HepG2 (cell line): ENCODE results near the gene SLC6A8. TPM values are rescaled to one million over a fixed set of nuclear protein-coding genes. Genes with fewer than 3 reads are reported as not detected.
A peak's percentile ranks its signal among the peaks of the same experiment; 100 is the strongest.

ENCODE experiments used
- AHR ChIP-seq: IDR thresholded peaks from 2 replicates; pipeline ENCODE4 v1.6.1; 2018; ENCODE audit warnings: missing genetic modification reagents, missing compliant biosample characterization
- FOXA3 ChIP-seq: IDR thresholded peaks from 2 replicates; pipeline ENCODE4 v1.6.1; 2016; ENCODE audit warnings: missing genetic modification reagents, missing compliant biosample characterization
- GABPA ChIP-seq, 2 experiments: IDR thresholded peaks; 2 replicates each; pipeline ENCODE4 v1.6.1; 2011 to 2016; ENCODE audit warnings: low read depth in 2 of 2, low read length in 1 of 2, missing biosample characterization in 1 of 2, missing genetic modification characterization in 1 of 2
- GTF2F1 ChIP-seq: fragments of 150-350 bp; IDR thresholded peaks from 2 replicates; pipeline ENCODE4 v1.6.1; 2014; ENCODE audit warnings: low read length
- ISL2 ChIP-seq: sonication (generic); formaldehyde crosslinking; IDR thresholded peaks from 2 replicates; pipeline ENCODE4 v1.5.0; 2020; ENCODE audit warnings: missing genetic modification reagents
- JUND ChIP-seq: sonication (generic); formaldehyde crosslinking; IDR thresholded peaks from 2 replicates; pipeline ENCODE4 v1.8.0; 2022; ENCODE audit warnings: mild to moderate bottlenecking, missing genetic modification reagents
- POLR2A ChIP-seq, 2 experiments: IDR thresholded peaks; 2 replicates each; pipeline ENCODE4 v1.6.1; 2011; ENCODE audit warnings: low read depth in 2 of 2, low read length in 2 of 2, mild to moderate bottlenecking in 1 of 2, moderate library complexity in 1 of 2; ENCODE audit not compliant: insufficient read depth in 1 of 2
- PTBP1 ChIP-seq: fragments of 200-400 bp; formaldehyde crosslinking; IDR thresholded peaks from 2 replicates; pipeline ENCODE4 v1.6.1; 2018; ENCODE audit warnings: low read length, low read depth; ENCODE audit not compliant: poor library complexity, severe bottlenecking
- RXRA ChIP-seq: sonication (generic); formaldehyde crosslinking; IDR thresholded peaks from 2 replicates; pipeline ENCODE4 v1.5.1; 2020; ENCODE audit warnings: missing genetic modification reagents
- XRCC5 ChIP-seq: fragments of 200-400 bp; formaldehyde crosslinking; optimal IDR thresholded peaks from 2 replicates; pipeline ENCODE3; 2017; ENCODE audit warnings: mild to moderate bottlenecking, low read length
- YEATS2 ChIP-seq: sonication (generic); formaldehyde crosslinking; IDR thresholded peaks from 2 replicates; pipeline ENCODE4 v1.4.0; 2020; ENCODE audit warnings: missing genetic modification reagents, borderline replicate concordance
- ZNF644 ChIP-seq: IDR thresholded peaks from 2 replicates; pipeline ENCODE4 v1.6.1; 2016; ENCODE audit warnings: low read depth
- ZNF850 ChIP-seq: sonication (generic); formaldehyde crosslinking; conservative IDR thresholded peaks from 2 replicates; pipeline ENCODE4 v1.9.0; 2021; ENCODE audit warnings: mild to moderate bottlenecking, missing genetic modification reagents
- polyA plus RNA-seq, 8 experiments: library from polyadenylated mRNA; depleted of rRNA in 3 of 8; stranded (reverse) in 7 of 8; unstranded in 1 of 8; fragments of >200 nt; fragmentation: Illumina TruSeq in 4 of 8; extraction: Trizol in 4 of 8; gene quantifications; 2 replicates each; pipeline versions ENCODE4 v1.2.1 to v1.2.3, GENCODE V29; 2011 to 2016; ENCODE audit warnings: low read depth in 4 of 8, missing spikeins in 1 of 8, mixed read lengths in 1 of 8; ENCODE audit not compliant: insufficient read depth in 1 of 8
- total RNA-seq, 5 experiments: library from RNA; depleted of rRNA; stranded (reverse); fragments of >200 nt; fragmentation: Illumina TruSeq; extraction: Trizol; gene quantifications; 2 replicates each; pipeline ENCODE4 v1.2.3, GENCODE V29; 2016; ENCODE audit warnings: low read depth in 1 of 5
- TF ChIP-seq, protein P1 (sequence below): sonication (generic); formaldehyde crosslinking; IDR thresholded peaks from 2 replicates; pipeline ENCODE4 v1.5.0; 2020; ENCODE audit warnings: mild to moderate bottlenecking, missing genetic modification reagents
- TF ChIP-seq, protein P2 (sequence below): IDR thresholded peaks from 2 replicates; pipeline ENCODE4 v1.6.1; 2016; ENCODE audit warnings: missing compliant biosample characterization, missing genetic modification reagents, borderline replicate concordance
- TF ChIP-seq, protein P3 (sequence below): sonication (generic); formaldehyde crosslinking; IDR thresholded peaks from 2 replicates; pipeline ENCODE4 v1.5.0; 2020; ENCODE audit warnings: mild to moderate bottlenecking, missing genetic modification reagents, moderate library complexity
- TF ChIP-seq, protein P4 (sequence below): IDR thresholded peaks from 2 replicates; pipeline ENCODE4 v1.6.1; 2012; ENCODE audit warnings: inconsistent platforms
- TF ChIP-seq, protein P5 (sequence below): sonication (generic); formaldehyde crosslinking; IDR thresholded peaks from 2 replicates; pipeline ENCODE4 v1.4.0; 2020; ENCODE audit warnings: missing genetic modification reagents, mild to moderate bottlenecking, borderline replicate concordance
- TF ChIP-seq, protein P6 (sequence below): sonication (generic); formaldehyde crosslinking; IDR thresholded peaks from 2 replicates; pipeline ENCODE4 v1.8.1; 2022; ENCODE audit warnings: low read depth, mild to moderate bottlenecking, missing genetic modification reagents

Gene SLC6A8
- total and polyA plus RNA-seq, 2 of the 13 experiments (the other 11 are each of a cell fraction or from before 2014, with no cell fraction given): 13.9 to 176 TPM

DNA sequence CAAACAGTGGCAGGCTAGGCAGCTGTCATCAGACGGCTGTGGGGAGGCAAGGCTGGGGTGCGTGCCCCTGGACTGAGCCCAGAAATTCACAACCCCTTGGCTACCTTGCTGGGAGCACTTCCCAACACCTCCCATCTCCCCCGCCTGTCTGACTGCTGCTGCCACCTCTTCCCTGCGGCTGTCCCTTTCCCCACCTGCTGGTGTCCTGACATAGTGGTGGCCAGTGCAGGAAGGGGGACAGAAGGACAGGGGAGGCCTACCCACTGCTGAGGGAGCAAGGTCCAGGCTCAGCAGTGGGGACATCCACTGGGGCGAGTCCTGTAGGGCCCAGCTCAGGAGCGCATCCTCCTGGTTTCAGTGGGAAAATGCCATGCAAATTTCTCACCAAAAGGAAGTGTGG lies 40.4 kb downstream of the SLC6A8 start (continued):
- TF ChIP-seq, protein P1, sequence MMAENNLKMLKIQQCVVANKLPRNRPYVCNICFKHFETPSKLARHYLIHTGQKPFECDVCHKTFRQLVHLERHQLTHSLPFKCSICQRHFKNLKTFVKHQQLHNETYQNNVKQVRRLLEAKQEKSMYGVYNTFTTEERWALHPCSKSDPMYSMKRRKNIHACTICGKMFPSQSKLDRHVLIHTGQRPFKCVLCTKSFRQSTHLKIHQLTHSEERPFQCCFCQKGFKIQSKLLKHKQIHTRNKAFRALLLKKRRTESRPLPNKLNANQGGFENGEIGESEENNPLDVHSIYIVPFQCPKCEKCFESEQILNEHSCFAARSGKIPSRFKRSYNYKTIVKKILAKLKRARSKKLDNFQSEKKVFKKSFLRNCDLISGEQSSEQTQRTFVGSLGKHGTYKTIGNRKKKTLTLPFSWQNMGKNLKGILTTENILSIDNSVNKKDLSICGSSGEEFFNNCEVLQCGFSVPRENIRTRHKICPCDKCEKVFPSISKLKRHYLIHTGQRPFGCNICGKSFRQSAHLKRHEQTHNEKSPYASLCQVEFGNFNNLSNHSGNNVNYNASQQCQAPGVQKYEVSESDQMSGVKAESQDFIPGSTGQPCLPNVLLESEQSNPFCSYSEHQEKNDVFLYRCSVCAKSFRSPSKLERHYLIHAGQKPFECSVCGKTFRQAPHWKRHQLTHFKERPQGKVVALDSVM: no peak
- TF ChIP-seq, protein P2, sequence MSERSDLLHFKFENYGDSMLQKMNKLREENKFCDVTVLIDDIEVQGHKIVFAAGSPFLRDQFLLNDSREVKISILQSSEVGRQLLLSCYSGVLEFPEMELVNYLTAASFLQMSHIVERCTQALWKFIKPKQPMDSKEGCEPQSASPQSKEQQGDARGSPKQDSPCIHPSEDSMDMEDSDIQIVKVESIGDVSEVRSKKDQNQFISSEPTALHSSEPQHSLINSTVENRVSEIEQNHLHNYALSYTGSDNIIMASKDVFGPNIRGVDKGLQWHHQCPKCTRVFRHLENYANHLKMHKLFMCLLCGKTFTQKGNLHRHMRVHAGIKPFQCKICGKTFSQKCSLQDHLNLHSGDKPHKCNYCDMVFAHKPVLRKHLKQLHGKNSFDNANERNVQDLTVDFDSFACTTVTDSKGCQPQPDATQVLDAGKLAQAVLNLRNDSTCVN (CRISPR knock-in tag): no peak
- TF ChIP-seq, protein P3, sequence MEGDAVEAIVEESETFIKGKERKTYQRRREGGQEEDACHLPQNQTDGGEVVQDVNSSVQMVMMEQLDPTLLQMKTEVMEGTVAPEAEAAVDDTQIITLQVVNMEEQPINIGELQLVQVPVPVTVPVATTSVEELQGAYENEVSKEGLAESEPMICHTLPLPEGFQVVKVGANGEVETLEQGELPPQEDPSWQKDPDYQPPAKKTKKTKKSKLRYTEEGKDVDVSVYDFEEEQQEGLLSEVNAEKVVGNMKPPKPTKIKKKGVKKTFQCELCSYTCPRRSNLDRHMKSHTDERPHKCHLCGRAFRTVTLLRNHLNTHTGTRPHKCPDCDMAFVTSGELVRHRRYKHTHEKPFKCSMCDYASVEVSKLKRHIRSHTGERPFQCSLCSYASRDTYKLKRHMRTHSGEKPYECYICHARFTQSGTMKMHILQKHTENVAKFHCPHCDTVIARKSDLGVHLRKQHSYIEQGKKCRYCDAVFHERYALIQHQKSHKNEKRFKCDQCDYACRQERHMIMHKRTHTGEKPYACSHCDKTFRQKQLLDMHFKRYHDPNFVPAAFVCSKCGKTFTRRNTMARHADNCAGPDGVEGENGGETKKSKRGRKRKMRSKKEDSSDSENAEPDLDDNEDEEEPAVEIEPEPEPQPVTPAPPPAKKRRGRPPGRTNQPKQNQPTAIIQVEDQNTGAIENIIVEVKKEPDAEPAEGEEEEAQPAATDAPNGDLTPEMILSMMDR (CRISPR knock-in tag): peak; percentile 50
- no peak for TF ChIP-seq ZNF850 (CRISPR knock-in tag)
- no peak for TF ChIP-seq GTF2F1
- TF ChIP-seq ZNF644 (CRISPR knock-in tag): no peak
- no peak for TF ChIP-seq PTBP1
- no peak for TF ChIP-seq AHR (CRISPR knock-in tag)
- TF ChIP-seq, protein P4, sequence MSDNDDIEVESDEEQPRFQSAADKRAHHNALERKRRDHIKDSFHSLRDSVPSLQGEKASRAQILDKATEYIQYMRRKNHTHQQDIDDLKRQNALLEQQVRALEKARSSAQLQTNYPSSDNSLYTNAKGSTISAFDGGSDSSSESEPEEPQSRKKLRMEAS: no peak
- TF ChIP-seq, protein P5, sequence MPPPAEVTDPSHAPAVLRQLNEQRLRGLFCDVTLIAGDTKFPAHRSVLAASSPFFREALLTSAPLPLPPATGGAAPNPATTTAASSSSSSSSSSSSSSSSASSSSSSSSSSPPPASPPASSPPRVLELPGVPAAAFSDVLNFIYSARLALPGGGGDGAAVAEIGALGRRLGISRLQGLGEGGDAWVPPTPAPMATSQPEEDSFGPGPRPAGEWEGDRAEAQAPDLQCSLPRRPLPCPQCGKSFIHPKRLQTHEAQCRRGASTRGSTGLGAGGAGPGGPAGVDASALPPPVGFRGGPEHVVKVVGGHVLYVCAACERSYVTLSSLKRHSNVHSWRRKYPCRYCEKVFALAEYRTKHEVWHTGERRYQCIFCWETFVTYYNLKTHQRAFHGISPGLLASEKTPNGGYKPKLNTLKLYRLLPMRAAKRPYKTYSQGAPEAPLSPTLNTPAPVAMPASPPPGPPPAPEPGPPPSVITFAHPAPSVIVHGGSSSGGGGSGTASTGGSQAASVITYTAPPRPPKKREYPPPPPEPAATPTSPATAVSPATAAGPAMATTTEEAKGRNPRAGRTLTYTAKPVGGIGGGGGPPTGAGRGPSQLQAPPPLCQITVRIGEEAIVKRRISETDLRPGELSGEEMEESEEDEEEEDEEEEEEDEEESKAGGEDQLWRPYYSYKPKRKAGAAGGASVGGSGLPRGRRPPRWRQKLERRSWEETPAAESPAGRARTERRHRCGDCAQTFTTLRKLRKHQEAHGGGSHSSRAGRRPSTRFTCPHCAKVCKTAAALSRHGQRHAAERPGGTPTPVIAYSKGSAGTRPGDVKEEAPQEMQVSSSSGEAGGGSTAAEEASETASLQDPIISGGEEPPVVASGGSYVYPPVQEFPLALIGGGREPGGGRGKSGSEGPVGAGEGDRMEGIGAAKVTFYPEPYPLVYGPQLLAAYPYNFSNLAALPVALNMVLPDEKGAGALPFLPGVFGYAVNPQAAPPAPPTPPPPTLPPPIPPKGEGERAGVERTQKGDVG (CRISPR knock-in tag): no peak
- no peak for TF ChIP-seq GABPA (IDR thresholded peaks at IDR 0.05; ENCODE audit: low read depth, low read length)
- TF ChIP-seq GABPA (CRISPR knock-in tag; IDR thresholded peaks at IDR 0.05; ENCODE audit: low read depth): no peak
- 0 out of 4 replicates have a peak, but pooled peaks of 1 of the 2 experiments have one; percentile 19 for TF ChIP-seq POLR2A (IDR thresholded peaks at IDR 0.05; ENCODE audit: insufficient read depth in 1 of 2, low read depth in 2 of 2, low read length in 2 of 2)
- TF ChIP-seq, protein P6, sequence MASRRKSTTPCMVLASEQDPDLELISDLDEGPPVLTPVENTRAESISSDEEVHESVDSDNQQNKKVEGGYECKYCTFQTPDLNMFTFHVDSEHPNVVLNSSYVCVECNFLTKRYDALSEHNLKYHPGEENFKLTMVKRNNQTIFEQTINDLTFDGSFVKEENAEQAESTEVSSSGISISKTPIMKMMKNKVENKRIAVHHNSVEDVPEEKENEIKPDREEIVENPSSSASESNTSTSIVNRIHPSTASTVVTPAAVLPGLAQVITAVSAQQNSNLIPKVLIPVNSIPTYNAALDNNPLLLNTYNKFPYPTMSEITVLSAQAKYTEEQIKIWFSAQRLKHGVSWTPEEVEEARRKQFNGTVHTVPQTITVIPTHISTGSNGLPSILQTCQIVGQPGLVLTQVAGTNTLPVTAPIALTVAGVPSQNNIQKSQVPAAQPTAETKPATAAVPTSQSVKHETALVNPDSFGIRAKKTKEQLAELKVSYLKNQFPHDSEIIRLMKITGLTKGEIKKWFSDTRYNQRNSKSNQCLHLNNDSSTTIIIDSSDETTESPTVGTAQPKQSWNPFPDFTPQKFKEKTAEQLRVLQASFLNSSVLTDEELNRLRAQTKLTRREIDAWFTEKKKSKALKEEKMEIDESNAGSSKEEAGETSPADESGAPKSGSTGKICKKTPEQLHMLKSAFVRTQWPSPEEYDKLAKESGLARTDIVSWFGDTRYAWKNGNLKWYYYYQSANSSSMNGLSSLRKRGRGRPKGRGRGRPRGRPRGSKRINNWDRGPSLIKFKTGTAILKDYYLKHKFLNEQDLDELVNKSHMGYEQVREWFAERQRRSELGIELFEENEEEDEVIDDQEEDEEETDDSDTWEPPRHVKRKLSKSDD: no peak
- TF ChIP-seq ISL2: no peak
- TF ChIP-seq RXRA (CRISPR knock-in tag): peak; percentile 42; the same call in 1 of the 2 replicates
- no peak for TF ChIP-seq YEATS2
- no peak for TF ChIP-seq JUND (CRISPR knock-in tag)
- TF ChIP-seq XRCC5: peak; percentile 64
- TF ChIP-seq FOXA3 (CRISPR knock-in tag): no peak
